HG02970 (cell line): ENCODE data around the gene SOX10.
"Not testable (repeated sequence)": the region's sequence is repeated elsewhere in the genome, so short reads cannot be mapped to it uniquely, and the experiment has no call there.

Source experiments
- ATAC-seq: cut with Tn5 transposase; IDR thresholded peaks from one replicate; pipeline ENCODE4 v1.9.1; 2021; ENCODE audit warnings: mild to moderate bottlenecking, moderate library complexity, moderate number of reproducible peaks; ENCODE audit not compliant: unreplicated experiment, low FRiP score

SOX10 gene

DNA sequence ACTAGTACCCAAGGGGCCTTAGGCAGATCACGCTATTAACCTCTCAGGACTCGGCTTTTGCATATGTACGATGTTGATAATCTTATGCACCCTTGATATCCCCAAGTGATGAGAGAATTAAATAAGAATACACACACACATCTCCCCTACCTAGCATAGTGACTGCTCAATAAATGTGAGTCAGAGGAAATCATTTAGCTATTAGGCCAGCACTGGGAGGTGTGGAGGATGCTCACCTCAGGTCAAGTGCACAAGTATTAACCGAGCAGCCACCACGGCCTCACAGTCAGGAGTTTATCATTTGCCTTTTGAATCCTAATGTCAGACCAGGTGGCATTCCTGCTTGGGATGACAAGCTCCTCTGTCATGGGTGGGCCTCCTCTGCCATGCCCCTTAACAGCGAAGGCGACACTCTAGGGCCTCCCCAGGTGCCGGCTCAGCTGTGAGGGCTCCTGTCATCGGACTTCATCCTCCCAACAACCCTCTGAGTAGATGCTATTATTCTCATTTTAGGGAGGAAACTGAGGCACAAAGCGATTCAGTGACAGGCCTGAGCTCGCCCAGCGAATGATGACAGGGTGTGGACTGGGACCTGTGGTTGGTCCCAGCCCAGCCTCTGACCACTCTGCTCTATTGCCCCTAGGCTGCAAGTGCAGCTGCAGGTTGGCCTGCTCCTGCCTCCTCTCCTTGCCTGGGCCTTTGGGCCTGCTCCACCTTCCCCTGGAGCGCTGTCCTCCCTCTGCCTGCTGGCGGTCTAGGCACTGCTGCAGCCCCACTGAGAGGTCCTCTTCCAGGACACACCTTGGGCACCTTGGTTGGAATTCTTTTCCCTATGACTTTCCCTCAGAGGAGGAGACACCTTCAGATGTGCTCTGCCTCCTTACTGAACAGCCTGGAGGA, 5.0 kb upstream of the SOX10 start:
- no peak for ATAC-seq

DNA sequence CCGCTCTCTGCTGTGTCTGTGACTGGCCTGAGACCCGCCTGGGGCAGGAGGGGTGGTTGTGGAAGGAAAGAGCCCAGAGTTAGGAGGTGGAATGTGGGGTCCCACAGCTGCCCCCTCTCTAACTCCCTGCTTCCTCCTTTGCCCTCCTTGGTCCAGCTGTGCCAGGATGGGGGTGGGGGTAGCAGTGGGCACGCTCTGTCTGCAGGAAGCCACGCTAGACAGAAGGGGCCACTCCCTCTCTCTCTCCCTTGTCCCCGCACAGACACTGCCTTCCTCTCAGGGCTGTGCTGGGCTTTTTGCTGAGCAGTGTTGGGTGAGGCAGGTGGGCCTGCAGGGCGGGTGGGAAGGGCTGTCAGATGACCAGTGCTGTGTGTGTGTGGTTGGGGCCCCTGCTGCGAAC, 2.0 kb upstream of the SOX10 start:
- ATAC-seq, result no peak

DNA sequence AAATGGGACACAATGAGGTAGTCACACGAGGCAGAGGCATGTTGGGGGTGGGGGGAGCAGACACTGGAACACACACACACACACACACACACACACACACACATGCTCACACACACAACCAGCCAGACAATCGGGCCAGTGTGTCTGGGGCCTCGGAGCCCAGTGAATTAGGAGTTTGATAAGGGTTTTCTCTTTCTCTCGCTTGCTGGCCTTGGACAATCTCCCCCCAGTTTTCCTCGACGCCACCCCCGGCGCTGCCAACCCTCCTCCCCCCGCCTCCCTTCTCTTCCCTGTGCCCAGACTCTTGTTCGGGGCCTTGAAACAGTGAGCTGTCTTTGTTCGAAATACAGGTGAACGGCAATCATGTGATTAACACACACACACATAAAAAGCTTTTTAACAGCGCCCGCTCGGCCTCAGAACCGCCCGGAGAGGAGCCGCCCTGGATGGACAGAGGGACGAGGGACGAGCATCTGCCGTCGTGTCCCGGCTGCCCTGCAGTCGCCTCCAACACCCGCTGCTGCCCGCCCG, 1.5 kb upstream of the SOX10 start:
- no peak for ATAC-seq

DNA sequence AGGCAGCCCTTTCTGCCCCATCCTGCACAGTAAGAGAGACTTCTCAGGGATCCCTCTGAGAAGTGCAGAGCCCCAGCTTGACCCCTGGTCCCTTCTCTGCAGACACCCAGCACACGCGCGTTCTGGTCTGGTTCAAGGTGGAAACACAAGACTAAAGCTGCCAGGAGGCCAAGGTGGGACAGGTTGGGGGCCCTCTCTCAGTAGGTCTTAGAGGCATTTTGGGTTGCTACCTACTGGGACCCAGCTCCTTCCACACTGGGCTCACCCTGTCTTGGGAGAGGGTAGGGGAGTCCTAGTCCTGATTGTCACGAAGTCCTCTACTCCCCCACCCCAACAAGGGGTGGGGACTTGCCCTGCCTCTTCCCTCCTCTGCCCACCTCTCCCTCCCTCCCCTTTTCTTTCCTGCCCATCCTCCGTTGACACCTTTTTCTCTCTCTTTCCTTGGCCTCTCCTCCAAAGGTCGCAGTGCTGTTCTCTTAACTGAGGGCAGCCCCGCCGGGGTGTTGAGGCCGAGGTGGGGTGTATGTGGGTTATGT, 763 bp upstream of the SOX10 start:
- ATAC-seq, result no peak

DNA sequence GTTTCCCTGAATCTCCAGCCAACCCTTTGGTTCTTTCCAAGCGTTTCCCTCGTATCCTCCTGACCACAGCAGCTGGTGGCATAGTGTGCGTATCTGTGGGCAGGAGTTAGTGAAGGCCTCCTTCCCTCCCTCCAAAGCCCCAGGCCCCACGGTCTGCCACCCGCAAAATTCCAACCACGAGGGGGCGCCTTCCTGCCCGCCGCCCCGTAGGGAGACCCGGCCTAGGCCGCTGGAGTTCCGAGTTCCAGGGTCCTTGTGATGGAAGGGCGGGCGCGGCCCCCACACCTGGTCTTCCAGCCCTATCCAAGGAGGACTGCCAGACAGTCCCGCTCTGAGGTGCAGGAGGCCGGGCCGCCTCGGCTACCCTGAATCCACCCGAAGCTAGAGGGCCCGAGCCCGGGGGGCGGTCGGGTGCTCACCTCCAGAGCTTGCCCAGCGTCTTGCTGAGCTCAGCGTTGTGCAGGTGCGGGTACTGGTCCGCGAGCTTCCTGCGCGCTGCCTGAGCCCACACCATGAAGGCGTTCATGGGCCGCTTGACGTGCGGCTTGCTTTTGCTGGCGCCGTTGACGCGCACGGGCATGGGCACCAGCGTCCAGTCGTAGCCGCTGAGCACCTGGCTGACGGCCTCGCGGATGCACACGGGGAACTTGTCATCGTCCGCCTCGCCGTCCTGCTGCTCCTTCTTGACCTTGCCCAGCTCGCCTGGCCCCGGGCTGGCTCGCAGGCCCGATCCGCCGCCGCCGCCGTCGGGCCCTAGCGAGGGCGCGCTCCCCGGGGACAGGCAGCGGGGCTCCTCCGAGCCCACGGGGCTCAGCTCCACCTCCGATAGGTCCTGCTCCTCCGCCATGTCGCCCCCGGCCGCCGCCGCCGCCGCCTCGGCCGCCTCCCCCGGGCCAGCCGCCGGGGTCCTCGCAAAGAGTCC, 1.2 kb downstream of the SOX10 start:
- no peak for ATAC-seq

DNA sequence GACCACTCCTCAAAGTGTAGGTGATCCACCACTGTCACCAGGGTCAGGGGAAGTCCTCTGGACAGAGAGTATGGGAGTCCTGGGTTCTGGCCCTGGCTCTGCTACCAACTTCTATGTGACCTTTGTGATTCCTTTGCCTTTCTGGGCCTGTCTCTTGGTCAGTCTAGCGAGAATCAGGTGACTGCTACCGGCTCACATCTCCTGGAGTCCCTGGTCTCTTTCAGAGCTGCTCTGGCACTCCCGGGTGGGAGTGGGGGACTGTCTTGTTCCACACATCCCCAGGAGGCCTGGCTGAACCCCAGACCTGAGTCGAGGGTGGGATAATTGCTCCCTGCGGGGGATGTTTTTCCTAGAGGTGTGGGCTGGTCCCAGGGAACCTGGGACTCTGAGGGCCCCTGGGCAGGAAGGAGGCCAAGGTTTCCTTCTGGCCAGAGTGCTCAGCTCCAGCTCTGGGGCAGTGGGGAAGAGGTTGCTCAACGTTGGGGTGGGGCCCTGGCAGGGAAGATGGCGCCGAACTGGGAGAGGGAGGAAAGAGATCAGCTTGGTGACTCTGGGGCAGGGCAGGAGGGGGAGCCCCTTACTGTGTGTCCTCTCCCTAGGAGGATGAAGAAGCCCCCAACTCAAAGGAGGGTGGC, 2.1 kb downstream of the SOX10 start:
- no peak for ATAC-seq

DNA sequence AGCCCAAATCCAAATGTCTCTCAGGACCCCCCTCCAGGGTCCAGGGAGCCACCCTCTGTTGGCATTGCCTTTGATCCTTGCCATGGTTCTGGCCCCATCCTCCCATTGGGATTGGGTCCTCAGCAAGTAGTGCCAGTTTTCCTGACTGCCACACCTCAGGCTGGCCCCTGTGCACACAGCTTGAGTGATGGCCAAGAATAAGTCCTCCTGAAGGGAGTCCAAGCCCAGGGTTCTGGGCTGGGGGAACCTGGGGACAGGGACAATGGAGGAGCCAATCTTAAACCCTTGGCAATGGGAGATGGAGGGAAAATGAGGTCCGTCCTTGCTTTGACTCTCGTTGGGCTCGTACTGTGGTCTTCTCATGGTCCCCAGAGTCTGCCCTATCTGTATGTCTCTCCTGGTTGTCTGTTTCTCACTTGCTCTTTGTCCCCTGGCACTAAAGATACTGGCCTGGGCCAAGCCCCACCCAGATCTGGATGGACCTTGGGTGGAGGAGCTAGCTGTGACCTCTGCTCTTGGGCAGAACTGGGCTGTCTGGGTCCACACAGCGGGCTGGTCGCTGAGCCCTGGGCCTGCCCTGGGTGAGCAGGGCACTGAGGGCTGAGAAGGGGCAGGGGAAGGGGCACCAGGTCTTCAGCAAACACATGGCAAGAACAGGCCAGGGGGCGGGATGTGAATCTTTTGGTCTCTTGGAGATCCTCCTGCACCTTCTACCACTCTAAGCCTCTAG, 2.9 kb downstream of the SOX10 start:
- no peak for ATAC-seq

DNA sequence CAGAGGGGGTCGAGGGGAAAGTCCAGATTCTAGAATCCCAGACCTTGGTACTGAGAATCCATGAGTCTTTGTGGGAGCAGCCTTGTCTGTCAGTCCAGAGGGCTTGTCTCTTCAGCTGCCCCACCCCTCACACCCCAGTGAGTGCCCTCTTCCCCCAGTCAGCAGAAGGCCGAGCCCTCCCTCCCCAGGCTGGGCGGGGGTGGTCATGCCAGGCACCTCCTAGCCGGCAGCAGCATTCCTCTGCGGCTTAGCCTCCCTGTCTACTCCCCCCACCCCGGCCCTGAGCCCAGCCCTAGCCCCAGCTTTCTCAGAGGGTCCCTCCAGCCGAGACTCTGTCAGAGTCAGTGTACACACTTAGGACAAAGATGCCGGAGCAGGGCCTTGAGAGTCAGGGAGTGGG, 4.6 kb downstream of the SOX10 start:
- no peak for ATAC-seq

DNA sequence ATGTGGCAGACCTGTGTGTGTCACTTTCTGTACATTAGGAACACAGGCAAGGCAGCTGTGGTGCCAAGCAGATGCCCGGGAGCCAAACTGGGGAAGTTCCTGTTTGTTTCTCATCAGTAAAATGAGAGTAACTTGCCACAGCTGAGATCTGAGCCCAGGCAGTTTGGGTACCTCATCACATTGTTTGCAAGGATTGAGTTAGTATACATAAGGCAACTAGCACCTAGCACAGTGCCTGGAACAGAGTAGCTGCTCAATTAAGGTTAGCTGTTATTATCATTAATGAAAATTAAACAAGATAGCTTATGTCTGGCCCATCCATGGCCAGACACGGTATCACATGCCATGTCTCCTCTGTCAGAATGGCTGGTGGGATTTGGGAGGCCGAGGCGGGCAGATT, 7.8 kb downstream of the SOX10 start:
- ATAC-seq, result no peak

DNA sequence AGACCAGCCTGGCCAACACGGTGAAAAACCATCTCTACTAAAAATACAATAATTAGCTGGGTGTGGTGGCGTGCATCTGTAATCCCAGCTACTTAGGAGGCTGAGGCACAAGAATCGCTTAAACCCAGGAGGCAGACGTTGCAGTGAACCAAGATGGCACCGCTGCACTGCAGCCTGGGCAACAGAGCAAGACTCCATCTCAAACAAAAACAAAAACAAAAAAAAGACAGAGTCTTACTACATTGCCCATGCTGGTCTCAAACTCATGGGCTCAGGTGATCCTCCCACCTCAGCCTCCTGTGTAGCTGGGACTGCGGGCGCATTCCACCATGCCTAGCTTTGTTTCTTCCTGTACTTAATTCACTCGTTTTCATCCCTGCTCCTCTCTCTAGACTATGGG, 8.3 kb downstream of the SOX10 start:
- ATAC-seq, result not testable (repeated sequence)

DNA sequence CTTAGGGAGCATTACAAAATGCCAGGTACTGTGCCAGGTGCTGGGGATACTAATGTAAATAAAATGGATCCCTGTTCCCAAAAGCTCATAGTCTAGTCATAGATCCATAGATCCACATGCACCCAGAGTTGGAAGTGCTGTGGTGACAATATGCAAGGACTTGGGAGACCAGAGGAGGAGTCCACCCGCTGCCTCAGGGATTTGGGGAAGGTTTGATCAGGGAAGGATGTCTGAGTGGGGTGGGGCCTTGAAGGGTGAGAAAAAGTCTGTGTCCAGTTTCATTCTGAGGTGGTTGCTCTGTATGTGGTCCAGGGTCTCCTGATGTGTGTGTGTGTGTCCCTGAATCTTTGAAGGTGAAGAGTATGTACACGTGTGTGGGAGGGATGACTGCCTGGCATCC, 9.2 kb downstream of the SOX10 start:
- no peak for ATAC-seq

DNA sequence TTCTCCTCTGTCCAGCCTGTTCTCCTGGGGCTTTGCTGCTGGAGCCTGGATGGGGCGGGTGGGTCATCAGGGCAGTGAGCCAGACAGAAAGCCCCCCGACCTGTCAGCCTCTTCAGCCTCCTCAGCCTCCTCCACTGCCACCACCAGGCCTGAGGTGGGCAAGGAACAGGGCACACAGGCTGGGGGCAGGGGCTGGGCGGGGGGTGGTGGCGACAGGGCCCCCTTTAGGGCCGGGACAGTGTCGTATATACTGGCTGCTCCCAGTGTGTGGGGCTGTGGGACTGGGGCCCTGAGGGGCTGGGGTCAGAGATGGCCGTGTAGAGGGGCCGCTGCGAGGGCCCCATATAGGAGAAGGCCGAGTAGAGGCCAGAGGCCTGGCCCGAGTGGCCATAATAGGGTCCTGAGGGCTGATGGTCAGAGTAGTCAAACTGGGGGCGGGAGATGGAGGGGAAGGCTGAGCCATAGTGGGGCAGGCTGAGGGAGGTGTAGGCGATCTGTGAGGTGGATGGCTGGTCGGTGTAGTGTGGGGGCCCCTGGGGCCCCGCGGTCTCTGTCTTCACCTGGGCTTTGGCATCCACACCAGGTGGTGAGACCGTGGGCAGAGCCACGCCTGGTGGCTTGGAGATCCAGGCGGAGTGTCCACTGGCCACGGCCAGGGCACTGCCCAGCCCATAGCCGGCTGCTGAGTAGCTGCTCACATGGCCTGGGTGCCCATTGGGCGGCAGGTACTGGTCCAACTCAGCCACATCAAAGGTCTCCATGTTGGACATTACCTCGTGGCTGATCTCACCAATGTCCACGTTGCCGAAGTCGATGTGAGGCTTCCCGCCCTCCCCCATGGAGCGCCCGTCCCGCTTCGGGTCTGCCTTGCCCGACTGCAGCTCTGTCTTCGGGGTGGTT, 10.8 kb downstream of the SOX10 start:
- ATAC-seq, result no peak

DNA sequence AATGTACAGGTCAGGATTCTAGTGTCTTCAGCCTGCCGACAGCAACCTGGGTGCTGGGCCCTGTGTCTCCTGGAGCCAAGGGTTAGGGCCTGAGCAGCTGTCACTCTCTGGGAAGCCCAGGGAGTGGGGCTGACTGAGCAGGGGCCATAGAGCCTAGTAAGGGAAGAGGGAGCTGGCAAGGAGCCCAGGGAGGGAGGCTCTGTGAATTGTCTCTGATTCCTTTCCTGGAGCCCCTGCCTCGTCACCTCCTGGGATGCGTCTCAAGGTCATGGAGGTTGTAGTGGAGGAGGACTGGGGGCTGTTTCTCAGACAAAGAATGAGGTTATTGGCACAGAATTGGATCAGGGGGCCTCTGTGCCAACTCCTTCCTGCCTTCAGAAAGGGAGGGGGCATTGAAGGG, 11.8 kb downstream of the SOX10 start:
- ATAC-seq, result no peak

DNA sequence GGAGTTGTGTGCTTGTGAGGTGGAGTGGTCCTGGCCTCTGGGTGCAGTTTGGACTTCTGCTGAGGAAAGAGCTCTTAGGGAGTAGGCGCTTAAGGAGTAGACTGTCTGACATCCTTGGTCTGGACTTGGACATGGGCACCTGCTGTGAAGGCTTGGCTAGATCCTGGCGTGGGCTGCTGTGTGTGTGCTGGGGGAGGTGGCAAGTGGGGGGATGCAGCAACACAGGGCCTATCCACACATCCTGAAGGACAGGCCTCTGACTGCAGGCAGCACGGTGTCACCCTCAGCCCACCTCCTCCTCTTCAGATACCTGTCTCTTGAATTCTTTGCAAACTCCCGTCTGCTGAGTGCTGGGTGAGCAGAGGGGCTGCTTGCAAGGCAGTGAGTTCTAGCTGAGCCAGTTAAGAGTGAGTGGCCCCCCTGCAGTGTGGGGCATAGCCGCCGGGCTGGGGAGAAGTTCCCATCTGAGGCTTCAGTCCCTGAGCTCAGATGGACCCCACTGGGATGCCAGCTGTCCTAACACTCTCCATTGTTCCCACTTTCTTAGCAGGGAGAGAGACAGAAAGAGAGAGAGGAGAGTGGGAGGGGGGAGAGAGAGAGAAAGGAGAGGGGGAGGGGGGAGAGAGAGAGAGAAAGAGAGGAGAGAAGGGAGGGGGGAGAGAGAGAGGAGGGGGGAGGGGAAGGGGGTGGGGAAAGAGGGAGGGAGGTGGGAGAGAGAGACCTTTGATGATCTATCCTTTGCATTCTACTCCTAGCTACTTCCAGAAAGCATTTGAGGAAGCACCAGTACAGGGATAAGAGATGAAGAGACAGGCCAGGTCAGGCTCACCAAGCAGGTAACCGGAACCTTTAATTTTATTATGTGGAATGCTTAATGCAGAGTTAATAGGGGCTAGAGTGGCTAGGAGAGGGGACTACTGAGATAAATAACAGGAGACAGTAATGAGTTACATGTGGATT, 12.6 kb downstream of the SOX10 start:
- ATAC-seq, result no peak

DNA sequence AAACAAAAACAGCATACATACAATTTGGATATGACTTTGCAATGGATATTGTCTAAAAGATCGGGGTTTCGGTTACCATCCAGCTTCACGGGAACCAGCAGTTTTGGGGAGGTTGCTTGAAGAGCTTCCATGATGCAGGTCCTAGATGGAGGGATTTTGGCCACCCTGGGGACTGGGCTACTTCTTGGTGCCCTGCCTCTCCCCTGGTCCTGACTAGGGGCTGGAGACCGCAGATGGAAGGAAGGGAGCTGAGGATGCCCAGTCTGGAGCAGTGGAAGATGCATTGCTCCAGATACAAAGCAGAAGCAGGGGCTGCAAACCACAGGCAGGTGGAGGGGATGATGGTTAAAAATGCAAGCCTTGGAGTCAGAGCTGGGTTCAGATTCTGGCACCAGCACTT, 13.5 kb downstream of the SOX10 start:
- ATAC-seq, result no peak

DNA sequence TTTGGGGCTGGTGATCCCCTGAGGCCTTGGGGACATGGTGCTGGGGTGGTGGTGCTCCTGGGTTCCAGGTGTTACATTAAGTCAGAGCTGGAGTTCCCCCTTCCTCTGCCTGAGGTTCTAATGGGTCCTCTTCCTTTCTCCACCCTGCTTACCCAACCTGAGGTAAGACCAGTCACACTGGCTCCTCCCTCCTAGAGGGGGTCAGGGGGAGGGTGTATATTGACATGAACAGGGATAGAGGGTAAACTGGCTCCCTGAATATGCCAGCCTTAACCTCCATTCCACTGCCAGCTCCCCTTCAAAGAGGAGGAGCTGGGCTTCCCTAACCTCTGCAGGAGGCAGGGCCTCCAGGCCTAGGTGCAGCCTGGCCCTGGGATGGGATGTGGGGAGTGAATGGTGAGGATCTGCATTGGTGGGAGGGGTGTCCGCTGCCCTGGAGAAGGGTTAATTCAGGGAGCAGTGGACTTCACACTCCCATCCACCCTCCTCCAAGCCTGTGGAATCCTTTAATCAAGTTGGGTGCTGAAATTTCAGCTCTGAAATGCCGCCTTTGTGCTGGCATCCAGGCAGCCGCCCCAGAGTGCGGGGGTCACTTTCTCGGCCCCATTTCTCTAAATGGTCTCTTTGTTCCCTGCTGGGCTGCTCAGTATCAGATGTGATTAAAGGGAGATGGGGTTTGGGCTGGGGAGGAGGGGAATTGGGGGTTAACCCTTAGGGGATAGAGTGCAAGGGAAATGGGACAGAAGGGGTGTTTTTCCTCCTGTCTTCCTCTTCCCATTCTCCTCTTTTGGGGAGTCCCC, 15.7 kb downstream of the SOX10 start:
- ATAC-seq, result no peak
